ENCODE results near the gene CDK8.

Gene CDK8

GRCh38 chr13:26449063-26449848, 195.3 kb downstream of the CDK8 start:
- DNase-seq, result no peak
